ENCODE data around the gene TMPRSS4. TPM values are rescaled to one million over a fixed set of nuclear protein-coding genes. Genes with fewer than 3 reads are reported as not detected.

Gene TMPRSS4
- total and polyA plus RNA-seq, 2 donors (not counting 1 experiment from before 2014, with no cell fraction given) = not detected

DNA sequence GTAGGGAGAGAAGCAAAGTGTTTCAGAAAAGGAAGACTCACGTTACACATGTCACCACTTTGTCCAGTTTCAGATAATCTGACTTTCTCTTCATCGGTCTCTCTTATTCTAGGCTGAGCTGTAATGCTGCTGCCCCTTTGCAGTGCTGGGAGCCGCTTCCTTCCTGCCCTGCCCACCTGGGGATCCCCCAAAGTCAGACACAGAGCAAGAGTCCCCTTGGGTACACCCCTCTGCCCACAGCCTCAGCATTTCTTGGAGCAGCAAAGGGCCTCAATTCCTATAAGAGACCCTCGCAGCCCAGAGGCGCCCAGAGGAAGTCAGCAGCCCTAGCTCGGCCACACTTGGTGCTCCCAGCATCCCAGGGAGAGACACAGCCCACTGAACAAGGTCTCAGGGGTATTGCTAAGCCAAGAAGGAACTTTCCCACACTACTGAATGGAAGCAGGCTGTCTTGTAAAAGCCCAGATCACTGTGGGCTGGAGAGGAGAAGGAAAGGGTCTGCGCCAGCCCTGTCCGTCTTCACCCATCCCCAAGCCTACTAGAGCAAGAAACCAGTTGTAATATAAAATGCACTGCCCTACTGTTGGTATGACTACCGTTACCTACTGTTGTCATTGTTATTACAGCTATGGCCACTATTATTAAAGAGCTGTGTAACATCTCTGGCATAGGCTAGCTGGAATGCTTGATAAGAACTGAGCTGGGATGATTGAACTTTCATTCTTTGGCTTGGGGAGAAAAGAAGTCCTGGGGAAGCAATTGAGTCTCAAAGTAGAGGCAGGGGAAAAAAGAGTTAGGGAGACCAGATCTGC is 41.1 kb downstream of the TMPRSS4 start:
- Histone ChIP-seq H3K27me3 (replicated peaks in 1 of 4; ENCODE audit: control extremely low read depth in 1 of 4, control insufficient read depth in 3 of 4, insufficient read depth in 4 of 4, low read length in 3 of 4) (peaks cover 0 to 3% (median 1%) of the 10 kb centered on the region in 4 experiments), H3K79me2 (ENCODE audit: control insufficient read depth, insufficient read depth, low read length) (no peaks in the 10 kb centered on the region), H3K4me2 (replicated peaks; ENCODE audit: low read depth, low read length, poor library complexity, severe bottlenecking) (peak overlapping the region; percentile 36), H4K20me1 (ENCODE audit: control insufficient read depth, insufficient read depth, low read length, poor library complexity, severe bottlenecking) (no peaks in the 10 kb centered on the region), H3K36me3 (replicated peaks in 1 of 2; ENCODE audit: control extremely low read depth in 1 of 2, control insufficient read depth in 1 of 2, extremely low read depth in 1 of 2, insufficient read depth in 2 of 2, low read length in 1 of 2) (no peaks in the 10 kb centered on the region), H3K4me1 (ENCODE audit: control insufficient read depth in 2 of 2, insufficient read depth in 2 of 2, low read length in 2 of 2) (peaks cover 6 to 12% of the 10 kb centered on the region in 2 donors), H2AFZ (ENCODE audit: insufficient read depth, low read depth, low read length, poor library complexity, severe bottlenecking) (peak overlapping the region; percentile 8), H3K4me3 (ENCODE audit: control extremely low read depth in 1 of 5, extremely low read depth in 1 of 5, insufficient read depth in 1 of 5, low read depth in 2 of 5, low read length in 4 of 5) (peak overlapping the region in 1 of 5 experiments; percentile 6), H3K9me3 (ENCODE audit: control extremely low read depth in 1 of 3, control insufficient read depth in 2 of 3, insufficient read depth in 1 of 3, low read length in 2 of 3) (no peaks in the 10 kb centered on the region), H3K9ac (ENCODE audit: low read length) (peak overlapping the region; percentile 54), H3K27ac (ENCODE audit: low read length in 2 of 2) (no peak overlapping the region)
- Mint-ChIP-seq H3K4me3 (no peak overlapping the region), H3K27me3 (peaks cover 14% of the 10 kb centered on the region), H3K27ac (peak overlapping the region; percentile 28), H3K4me1 (peaks cover 9% of the 10 kb centered on the region), H3K9me3 (ENCODE audit: insufficient read depth) (no peaks in the 10 kb centered on the region)
- TF ChIP-seq, protein P1, sequence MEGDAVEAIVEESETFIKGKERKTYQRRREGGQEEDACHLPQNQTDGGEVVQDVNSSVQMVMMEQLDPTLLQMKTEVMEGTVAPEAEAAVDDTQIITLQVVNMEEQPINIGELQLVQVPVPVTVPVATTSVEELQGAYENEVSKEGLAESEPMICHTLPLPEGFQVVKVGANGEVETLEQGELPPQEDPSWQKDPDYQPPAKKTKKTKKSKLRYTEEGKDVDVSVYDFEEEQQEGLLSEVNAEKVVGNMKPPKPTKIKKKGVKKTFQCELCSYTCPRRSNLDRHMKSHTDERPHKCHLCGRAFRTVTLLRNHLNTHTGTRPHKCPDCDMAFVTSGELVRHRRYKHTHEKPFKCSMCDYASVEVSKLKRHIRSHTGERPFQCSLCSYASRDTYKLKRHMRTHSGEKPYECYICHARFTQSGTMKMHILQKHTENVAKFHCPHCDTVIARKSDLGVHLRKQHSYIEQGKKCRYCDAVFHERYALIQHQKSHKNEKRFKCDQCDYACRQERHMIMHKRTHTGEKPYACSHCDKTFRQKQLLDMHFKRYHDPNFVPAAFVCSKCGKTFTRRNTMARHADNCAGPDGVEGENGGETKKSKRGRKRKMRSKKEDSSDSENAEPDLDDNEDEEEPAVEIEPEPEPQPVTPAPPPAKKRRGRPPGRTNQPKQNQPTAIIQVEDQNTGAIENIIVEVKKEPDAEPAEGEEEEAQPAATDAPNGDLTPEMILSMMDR (IDR thresholded peaks at IDR 0.05) = no peak
- no peak for TF ChIP-seq EZH2 (IDR thresholded peaks at IDR 0.05; ENCODE audit: borderline replicate concordance, insufficient read depth, low read depth, low read length, poor library complexity, severe bottlenecking)
- ATAC-seq (ENCODE audit: low read depth) (no peak), DNase-seq (no peak)
- POLR2A ChIA-PET = no interaction called here
- 16% methylated on average over 6 of the region's 9 CpGs for WGBS (ENCODE audit: insufficient coverage)
- CTCF ChIA-PET = interaction anchor here (1.0 kb wide), 1 partner anchor 171 kb away, joined by 3 read pairs; no protein-coding TSS in a partner anchor
- intact Hi-C loops (cut with micrococcal nuclease) = no loop called here

DNA sequence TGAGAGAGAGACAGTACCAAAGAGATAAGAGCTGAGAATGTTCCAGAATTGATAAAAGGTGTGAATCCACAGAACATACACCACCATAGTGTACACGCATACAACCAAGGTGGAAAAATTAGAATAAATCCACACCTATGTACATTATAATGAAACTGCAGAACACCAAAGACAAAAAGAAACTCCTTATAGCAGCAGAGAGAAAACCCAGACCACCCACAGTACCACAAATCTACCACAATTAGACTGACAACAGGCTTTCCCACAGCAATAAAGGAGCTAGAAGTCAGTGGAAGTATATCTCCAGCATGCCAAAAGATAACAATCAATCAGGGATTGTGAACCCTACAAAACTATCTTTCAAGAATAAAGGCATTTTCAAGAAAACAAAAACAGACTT is 43.9 kb downstream of the TMPRSS4 start:
- DNase-seq (no peak), ATAC-seq (ENCODE audit: low read depth) (no peak)
- H3K27ac Mint-ChIP-seq = no peak overlapping the region
- intact Hi-C loops (cut with micrococcal nuclease) = no loop called here
- ChIA-PET CTCF (no interaction called here), POLR2A (no interaction called here)
- Histone ChIP-seq H3K4me3 (ENCODE audit: control extremely low read depth in 1 of 5, extremely low read depth in 1 of 5, insufficient read depth in 1 of 5, low read depth in 2 of 5, low read length in 4 of 5) (no peak overlapping the region), H3K27ac (ENCODE audit: low read length in 2 of 2) (no peak overlapping the region), H2AFZ (ENCODE audit: insufficient read depth, low read depth, low read length, poor library complexity, severe bottlenecking) (no peak overlapping the region), H3K79me2 (ENCODE audit: control insufficient read depth, insufficient read depth, low read length) (no peaks in the 10 kb centered on the region), H3K9me3 (ENCODE audit: control extremely low read depth in 1 of 3, control insufficient read depth in 2 of 3, insufficient read depth in 1 of 3, low read length in 2 of 3) (no peaks in the 10 kb centered on the region), H3K27me3 (replicated peaks in 1 of 4; ENCODE audit: control extremely low read depth in 1 of 4, control insufficient read depth in 3 of 4, insufficient read depth in 4 of 4, low read length in 3 of 4) (peaks cover 0 to 3% (median 0%) of the 10 kb centered on the region in 4 experiments), H4K20me1 (ENCODE audit: control insufficient read depth, insufficient read depth, low read length, poor library complexity, severe bottlenecking) (no peaks in the 10 kb centered on the region), H3K4me1 (ENCODE audit: control insufficient read depth in 2 of 2, insufficient read depth in 2 of 2, low read length in 2 of 2) (peaks cover 6 to 12% of the 10 kb centered on the region in 2 donors), H3K36me3 (replicated peaks in 1 of 2; ENCODE audit: control extremely low read depth in 1 of 2, control insufficient read depth in 1 of 2, extremely low read depth in 1 of 2, insufficient read depth in 2 of 2, low read length in 1 of 2) (no peaks in the 10 kb centered on the region), H3K9ac (ENCODE audit: low read length) (no peak overlapping the region), H3K4me2 (replicated peaks; ENCODE audit: low read depth, low read length, poor library complexity, severe bottlenecking) (no peak overlapping the region)
- H3K9me3 Mint-ChIP-seq (ENCODE audit: insufficient read depth) = no peaks in the 10 kb centered on the region
- no peak overlapping the region for H3K4me3 Mint-ChIP-seq
- TF ChIP-seq EZH2 (IDR thresholded peaks at IDR 0.05; ENCODE audit: borderline replicate concordance, insufficient read depth, low read depth, low read length, poor library complexity, severe bottlenecking) = no peak
- TF ChIP-seq, protein P1 (IDR thresholded peaks at IDR 0.05) = no peak
- H3K4me1 Mint-ChIP-seq = peaks cover 9% of the 10 kb centered on the region
- peaks cover 6% of the 10 kb centered on the region for H3K27me3 Mint-ChIP-seq
- WGBS (ENCODE audit: insufficient coverage) = no CpG with 5 or more reads among the region's 1 CpG

Data from B cell (primary cell).